Right lobe of liver (tissue), 6 donors: Measurements from ENCODE around the gene MYH15. TPM values are rescaled to one million over a fixed set of nuclear protein-coding genes. Genes with fewer than 3 reads are reported as not detected.

ENCODE experiments used
- ATAC-seq, 4 donors: fragments of 200-7000 bp; cut with Tn5 transposase; one replicate each; pipeline ENCODE4 v1.9.1; 2020; ENCODE audit warnings: mild to moderate bottlenecking in 4 of 4, moderate library complexity in 4 of 4
- DNase-seq, 3 donors: peaks; one replicate each; pipeline ENCODE4 v3.0.0-alpha.2; 2020
- H3K27ac ChIP-seq, 3 donors: fragments of 200-600 bp; one replicate each; pipeline ENCODE4 v1.8.0; 2022
- H3K27me3 ChIP-seq, 2 donors: fragments of 200-600 bp; one replicate each; pipeline ENCODE4 v1.8.0; 2022
- H3K36me3 ChIP-seq, 4 donors: fragments of 200-600 bp; sonication (generic) in 1 of 4; one replicate each; pipeline versions ENCODE4 v1.5.1 to v1.8.0; 2017 to 2022; ENCODE audit warnings: control low read depth in 1 of 4
- H3K4me1 ChIP-seq, 4 donors: fragments of 200-600 bp; sonication (generic) in 1 of 4; one replicate each; pipeline versions ENCODE4 v1.5.1 to v1.8.0; 2017 to 2022; ENCODE audit warnings: control low read depth in 1 of 4
- H3K4me3 ChIP-seq, 3 donors: fragments of 200-600 bp; one replicate each; pipeline ENCODE4 v1.8.0; 2022
- H3K9me3 ChIP-seq, 4 donors: fragments of 200-600 bp; sonication (generic) in 1 of 4; one replicate each; pipeline versions ENCODE4 v1.5.1 to v1.8.0; 2017 to 2022; ENCODE audit warnings: control low read depth in 1 of 4
- POLR2A ChIP-seq: fragments of 450-650 bp; IDR thresholded peaks from one replicate; pipeline ENCODE4 v1.6.1; 2017; ENCODE audit warnings: antibody characterized with exemption, mild to moderate bottlenecking
- WGBS: methylation state at CpG from one replicate; pipeline ENCODE4 v1.1.6; 2018; ENCODE audit warnings: low coverage, low lambda C conversion rate; ENCODE audit not compliant: insufficient coverage; ENCODE audit errors: missing lambda C conversion rate; 5-methylcytosine and 5-hydroxymethylcytosine counted together
- intact Hi-C, 2 donors: fragments of 100-400 bp; cut with DNase I; formaldehyde crosslinking; loops; one replicate each; pipeline versions ENCODE4 v1.11.2 to v1.14.1; 2022
- total RNA-seq, 6 experiments: library from RNA; depleted of rRNA in 2 of 6; stranded (reverse); fragments of >200 nt in 2 of 6; fragmentation: NEBNext Ultra II Directional in 3 of 6; extraction: Animal tissue kit (Norgen Biotek cat#: 25700) in 3 of 6; gene quantifications; one replicate each; pipeline versions ENCODE4 v1.1.0 to v1.2.4, GENCODE V29; 2016 to 2023
- TF ChIP-seq, protein P1 (sequence below), 4 donors: fragments of 200-600 bp in 3 of 4; fragments of 450-650 bp in 1 of 4; IDR thresholded peaks; one replicate each; pipeline versions ENCODE4 v1.5.1 to v1.8.0; 2016 to 2022; ENCODE audit warnings: antibody characterized with exemption in 4 of 4, mild to moderate bottlenecking in 2 of 4
- donor health status: DM: no; HTN: yes; CAD: no.
- donor health status: DM: no; HTN: no; CAD: no.
- donor health status: DM: no; HTN: no; CAD: no.
- donor health status: DM: no; HTN: yes; CAD: no.
- donor health status: DM: no; HTN: yes; CAD: no.

MYH15 gene
- total RNA-seq, 6 experiments from 2014 or later, result not detected

DNA sequence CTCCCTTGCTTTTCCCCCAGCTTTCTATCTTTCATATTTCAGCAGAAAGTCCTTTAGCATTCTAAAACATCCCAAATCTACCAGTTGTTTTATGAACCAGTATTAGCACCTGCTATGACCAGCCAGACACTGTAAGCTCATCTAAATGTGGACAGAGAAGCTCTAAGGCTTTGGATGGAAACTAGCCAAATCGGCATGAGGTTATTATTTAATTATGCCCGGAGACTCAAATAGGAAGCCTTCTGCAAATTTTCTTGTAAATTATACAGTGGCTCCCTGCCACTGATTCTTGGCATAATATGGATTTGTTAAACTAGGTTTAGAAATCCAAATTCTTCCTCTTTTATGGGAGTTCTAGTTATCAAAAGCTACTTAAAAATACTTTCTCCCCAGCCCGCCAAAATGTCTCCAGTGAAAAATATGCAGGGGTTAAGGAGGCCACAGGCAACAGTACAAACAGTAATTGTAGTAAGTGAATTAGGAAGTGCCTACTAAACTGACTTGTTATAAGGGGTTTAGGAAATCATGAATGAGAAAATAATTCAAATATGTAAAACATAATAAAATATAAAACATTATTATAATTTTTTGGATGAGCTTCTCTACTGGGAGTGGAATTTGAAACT lies 15.4 kb downstream of the MYH15 start:
- Histone ChIP-seq H3K9me3 (no peaks in the 10 kb centered on the region), H3K4me1 (no peaks in the 10 kb centered on the region), H3K27me3 (no peaks in the 10 kb centered on the region), H3K27ac (no peak overlapping the region), H3K4me3 (no peak overlapping the region), H3K36me3 (no peaks in the 10 kb centered on the region)
- TF ChIP-seq POLR2A, result no peak
- TF ChIP-seq, protein P1, sequence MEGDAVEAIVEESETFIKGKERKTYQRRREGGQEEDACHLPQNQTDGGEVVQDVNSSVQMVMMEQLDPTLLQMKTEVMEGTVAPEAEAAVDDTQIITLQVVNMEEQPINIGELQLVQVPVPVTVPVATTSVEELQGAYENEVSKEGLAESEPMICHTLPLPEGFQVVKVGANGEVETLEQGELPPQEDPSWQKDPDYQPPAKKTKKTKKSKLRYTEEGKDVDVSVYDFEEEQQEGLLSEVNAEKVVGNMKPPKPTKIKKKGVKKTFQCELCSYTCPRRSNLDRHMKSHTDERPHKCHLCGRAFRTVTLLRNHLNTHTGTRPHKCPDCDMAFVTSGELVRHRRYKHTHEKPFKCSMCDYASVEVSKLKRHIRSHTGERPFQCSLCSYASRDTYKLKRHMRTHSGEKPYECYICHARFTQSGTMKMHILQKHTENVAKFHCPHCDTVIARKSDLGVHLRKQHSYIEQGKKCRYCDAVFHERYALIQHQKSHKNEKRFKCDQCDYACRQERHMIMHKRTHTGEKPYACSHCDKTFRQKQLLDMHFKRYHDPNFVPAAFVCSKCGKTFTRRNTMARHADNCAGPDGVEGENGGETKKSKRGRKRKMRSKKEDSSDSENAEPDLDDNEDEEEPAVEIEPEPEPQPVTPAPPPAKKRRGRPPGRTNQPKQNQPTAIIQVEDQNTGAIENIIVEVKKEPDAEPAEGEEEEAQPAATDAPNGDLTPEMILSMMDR (IDR thresholded peaks at IDR 0.05), result no peak
- WGBS, result 52% methylated on average over 3 of the region's 3 CpGs
- intact Hi-C loops, result no loop called here
- DNase-seq, result no peak
- ATAC-seq, result no peak

GRCh38 chr3:108493862-108494261 lies 16.5 kb downstream of the MYH15 start:
- peak; percentile 35 to 66 (median 53) for ATAC-seq
- no peaks in the 10 kb centered on the region for H3K9me3 ChIP-seq
- TF ChIP-seq, protein P1 (IDR thresholded peaks at IDR 0.05), result peak in 3 of 4 donors; percentile 9 to 26 (median 21)
- TF ChIP-seq POLR2A, result no peak
- no peaks in the 10 kb centered on the region for H3K27me3 ChIP-seq
- no peak overlapping the region for H3K27ac ChIP-seq
- H3K4me1 ChIP-seq, result no peaks in the 10 kb centered on the region
- no peak for DNase-seq
- intact Hi-C loops, result no loop called here
- no peaks in the 10 kb centered on the region for H3K36me3 ChIP-seq
- WGBS, result 20% methylated on average over 1 of the region's 2 CpGs
- H3K4me3 ChIP-seq, result no peak overlapping the region

DNA sequence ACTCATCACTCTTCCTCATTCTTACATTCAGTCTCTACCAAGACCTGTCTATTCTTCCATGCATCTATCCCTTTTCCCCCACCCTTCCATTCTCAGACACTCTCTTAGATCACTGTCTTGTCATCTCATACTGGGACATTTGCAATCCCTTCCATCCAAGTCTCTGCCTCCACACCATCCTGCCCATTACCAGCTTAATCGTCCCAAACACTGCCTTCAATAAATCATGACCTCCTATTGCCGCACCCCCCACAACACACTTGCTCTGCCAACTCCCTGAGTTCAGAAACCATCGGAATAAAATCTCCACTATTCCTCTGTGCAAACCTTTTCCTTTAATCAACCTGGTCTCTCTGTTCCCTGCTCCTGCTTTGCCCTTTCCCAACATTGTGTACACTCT lies 18.9 kb downstream of the MYH15 start:
- TF ChIP-seq, protein P1 (IDR thresholded peaks at IDR 0.05), result no peak
- TF ChIP-seq POLR2A, result no peak
- DNase-seq, result no peak
- ATAC-seq, result no peak

GRCh38 chr3:108489776-108490175 lies 20.6 kb downstream of the MYH15 start:
- Histone ChIP-seq H3K4me1 (no peaks in the 10 kb centered on the region), H3K27me3 (no peaks in the 10 kb centered on the region), H3K4me3 (no peak overlapping the region), H3K36me3 (no peaks in the 10 kb centered on the region), H3K27ac (no peak overlapping the region), H3K9me3 (no peaks in the 10 kb centered on the region)
- intact Hi-C loops, result no loop called here
- TF ChIP-seq, protein P1 (IDR thresholded peaks at IDR 0.05), result peak; percentile 70 to 82 (median 72)
- no peak for TF ChIP-seq POLR2A
- 3% methylated on average over 2 of the region's 2 CpGs for WGBS
- peak; percentile 81 to 91 (median 86) for ATAC-seq
- DNase-seq, result no peak

More for the DNA sequence above, 18.9 kb downstream of the MYH15 start:
- Histone ChIP-seq H3K36me3 (no peaks in the 10 kb centered on the region), H3K4me3 (no peak overlapping the region), H3K27me3 (no peaks in the 10 kb centered on the region), H3K9me3 (no peaks in the 10 kb centered on the region), H3K27ac (no peak overlapping the region), H3K4me1 (no peaks in the 10 kb centered on the region)
- intact Hi-C loops, result no loop called here
- 50% methylated on average over 3 of the region's 3 CpGs for WGBS
